Vagina (tissue), 2 donors: Measurements from ENCODE around the gene OR10R2. TPM values are rescaled to one million over a fixed set of nuclear protein-coding genes. Genes with fewer than 3 reads are reported as not detected.

Experiments used
- DNase-seq, 2 donors: peaks; one replicate each; pipeline ENCODE4 v3.0.0-alpha.2; 2017; ENCODE audit errors: extremely low spot score in 2 of 2
- H3K27ac ChIP-seq: fragments of 200-600 bp; sonication (generic); one replicate; pipeline ENCODE4 v1.5.1; 2019
- H3K27me3 ChIP-seq: fragments of 200-600 bp; sonication (generic); one replicate; pipeline ENCODE4 v1.5.1; 2019
- H3K36me3 ChIP-seq, 2 donors: fragments of 200-600 bp; sonication (generic); one replicate each; pipeline ENCODE4 v1.5.1; 2017 to 2019
- H3K4me1 ChIP-seq: fragments of 200-600 bp; sonication (generic); one replicate; pipeline ENCODE4 v1.5.1; 2019
- H3K4me3 ChIP-seq, 2 donors: fragments of 200-600 bp; sonication (generic); 1 replicate in 1 of 2; 2 replicates in 1 of 2; pipeline ENCODE4 v1.5.1; 2016 to 2019
- H3K9me3 ChIP-seq: fragments of 200-600 bp; sonication (generic); one replicate; pipeline ENCODE4 v1.5.1; 2019
- POLR2A ChIP-seq, 2 donors: fragments of 450-650 bp; IDR thresholded peaks; one replicate each; pipeline ENCODE4 v1.6.1; 2017; ENCODE audit warnings: antibody characterized with exemption in 2 of 2, mild to moderate bottlenecking in 2 of 2, moderate library complexity in 2 of 2
- POLR2AphosphoS5 ChIP-seq, 2 donors: sonication (generic); formaldehyde crosslinking; IDR thresholded peaks; one replicate each; pipeline ENCODE4 v1.9.0; 2017; ENCODE audit warnings: antibody characterized with exemption in 2 of 2, mild to moderate bottlenecking in 2 of 2, low read depth in 1 of 2; ENCODE audit not compliant: insufficient read depth in 1 of 2
- intact Hi-C: fragments of 100-400 bp; cut with DNase I; formaldehyde crosslinking; loops from one replicate; pipeline ENCODE4 v1.15.1; 2023
- total RNA-seq: library from RNA; depleted of rRNA; stranded (reverse); fragments of >200 nt; gene quantifications from one replicate; pipeline ENCODE4 v1.2.3, GENCODE V29; 2016
- TF ChIP-seq, protein P1 (sequence below), 3 experiments: fragments of 450-650 bp in 2 of 3; fragments of 200-600 bp in 1 of 3; sonication (generic) in 1 of 3; IDR thresholded peaks; one replicate each; pipeline ENCODE4 v1.5.1; 2017 to 2019; ENCODE audit warnings: antibody characterized with exemption in 3 of 3, mild to moderate bottlenecking in 2 of 3, moderate library complexity in 2 of 3

Gene OR10R2
- total RNA-seq, 1 donor from 2014 or later = not detected

DNA sequence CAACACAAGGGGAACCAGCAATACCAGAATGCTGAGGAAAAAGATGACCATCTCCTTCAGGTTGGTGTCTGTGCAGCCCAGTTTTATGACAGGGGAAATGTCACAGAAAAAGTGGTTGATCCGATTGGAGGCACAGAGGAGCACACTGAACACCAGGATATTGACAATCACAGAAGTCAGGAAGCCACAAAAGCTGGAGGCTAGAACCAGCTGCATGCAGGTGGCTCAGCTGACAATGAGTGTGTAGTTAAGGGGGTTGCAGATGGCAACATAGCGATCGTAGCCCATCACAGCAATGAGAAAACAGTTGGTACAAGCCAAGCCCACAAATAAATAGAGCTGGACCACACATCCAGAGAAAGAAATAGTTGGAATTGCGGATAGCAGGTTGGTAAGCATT, 26.6 kb upstream of the OR10R2 start:
- Histone ChIP-seq H3K27me3 (no peaks in the 10 kb centered on the region), H3K4me1 (no peaks in the 10 kb centered on the region), H3K36me3 (no peaks in the 10 kb centered on the region), H3K27ac (no peak overlapping the region), H3K4me3 (no peak overlapping the region), H3K9me3 (no peaks in the 10 kb centered on the region)
- DNase-seq = no peak
- TF ChIP-seq, protein P1, sequence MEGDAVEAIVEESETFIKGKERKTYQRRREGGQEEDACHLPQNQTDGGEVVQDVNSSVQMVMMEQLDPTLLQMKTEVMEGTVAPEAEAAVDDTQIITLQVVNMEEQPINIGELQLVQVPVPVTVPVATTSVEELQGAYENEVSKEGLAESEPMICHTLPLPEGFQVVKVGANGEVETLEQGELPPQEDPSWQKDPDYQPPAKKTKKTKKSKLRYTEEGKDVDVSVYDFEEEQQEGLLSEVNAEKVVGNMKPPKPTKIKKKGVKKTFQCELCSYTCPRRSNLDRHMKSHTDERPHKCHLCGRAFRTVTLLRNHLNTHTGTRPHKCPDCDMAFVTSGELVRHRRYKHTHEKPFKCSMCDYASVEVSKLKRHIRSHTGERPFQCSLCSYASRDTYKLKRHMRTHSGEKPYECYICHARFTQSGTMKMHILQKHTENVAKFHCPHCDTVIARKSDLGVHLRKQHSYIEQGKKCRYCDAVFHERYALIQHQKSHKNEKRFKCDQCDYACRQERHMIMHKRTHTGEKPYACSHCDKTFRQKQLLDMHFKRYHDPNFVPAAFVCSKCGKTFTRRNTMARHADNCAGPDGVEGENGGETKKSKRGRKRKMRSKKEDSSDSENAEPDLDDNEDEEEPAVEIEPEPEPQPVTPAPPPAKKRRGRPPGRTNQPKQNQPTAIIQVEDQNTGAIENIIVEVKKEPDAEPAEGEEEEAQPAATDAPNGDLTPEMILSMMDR (IDR thresholded peaks at IDR 0.05) = no peak
- TF ChIP-seq POLR2A (IDR thresholded peaks at IDR 0.05) (no peak), POLR2AphosphoS5 (IDR thresholded peaks at IDR 0.05; ENCODE audit: insufficient read depth in 1 of 2, low read depth in 1 of 2) (no peak)
- intact Hi-C loops = no loop called here

DNA sequence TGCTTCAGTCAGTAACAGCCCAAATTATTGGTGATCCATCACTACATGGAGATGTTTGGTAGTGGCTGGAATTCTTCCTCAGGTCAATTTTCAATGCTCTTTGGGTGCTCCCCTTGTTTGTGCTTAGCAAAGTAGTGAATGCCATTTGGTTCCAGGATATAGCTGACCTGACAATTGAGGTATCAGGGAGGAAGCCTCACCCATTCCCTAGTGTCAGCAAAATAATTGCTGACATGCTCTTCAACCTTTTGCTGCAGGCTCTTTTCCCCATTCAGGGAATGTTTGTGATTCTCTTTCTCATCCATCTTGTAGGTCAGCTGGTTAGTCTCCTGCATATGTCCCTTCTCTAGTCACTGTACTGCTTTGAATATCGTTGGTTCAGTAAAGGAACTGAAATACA, 17.5 kb upstream of the OR10R2 start:
- no peak for DNase-seq
- H3K27ac ChIP-seq = no peak overlapping the region
- H3K4me3 ChIP-seq = no peak overlapping the region
- no peaks in the 10 kb centered on the region for H3K4me1 ChIP-seq
- H3K9me3 ChIP-seq = no peaks in the 10 kb centered on the region
- H3K36me3 ChIP-seq = no peaks in the 10 kb centered on the region
- TF ChIP-seq, protein P1 (IDR thresholded peaks at IDR 0.05) = no peak
- TF ChIP-seq POLR2AphosphoS5 (IDR thresholded peaks at IDR 0.05; ENCODE audit: insufficient read depth in 1 of 2, low read depth in 1 of 2) = no peak
- no peak for TF ChIP-seq POLR2A (IDR thresholded peaks at IDR 0.05)
- no peaks in the 10 kb centered on the region for H3K27me3 ChIP-seq
- intact Hi-C loops = no loop called here

DNA sequence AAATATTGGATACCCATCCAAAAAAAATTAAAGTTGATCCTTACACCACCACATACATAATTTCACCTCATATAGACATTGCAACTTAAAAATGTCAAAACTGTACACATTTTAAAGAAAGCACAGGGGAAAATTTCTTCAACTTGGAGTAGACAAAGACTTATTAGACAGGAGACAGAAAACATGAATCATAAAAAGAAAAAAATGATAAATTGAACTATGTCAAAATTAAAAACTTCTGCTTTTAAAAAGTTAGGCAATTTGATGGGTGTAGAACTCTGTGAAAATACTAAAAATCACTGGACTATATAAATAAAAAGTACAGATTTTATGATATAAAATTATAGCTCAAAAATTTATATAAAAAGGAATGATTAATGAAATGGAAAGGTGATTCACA, 14.8 kb upstream of the OR10R2 start:
- intact Hi-C loops = no loop called here
- H3K27me3 ChIP-seq = no peaks in the 10 kb centered on the region
- no peak overlapping the region for H3K4me3 ChIP-seq

DNA sequence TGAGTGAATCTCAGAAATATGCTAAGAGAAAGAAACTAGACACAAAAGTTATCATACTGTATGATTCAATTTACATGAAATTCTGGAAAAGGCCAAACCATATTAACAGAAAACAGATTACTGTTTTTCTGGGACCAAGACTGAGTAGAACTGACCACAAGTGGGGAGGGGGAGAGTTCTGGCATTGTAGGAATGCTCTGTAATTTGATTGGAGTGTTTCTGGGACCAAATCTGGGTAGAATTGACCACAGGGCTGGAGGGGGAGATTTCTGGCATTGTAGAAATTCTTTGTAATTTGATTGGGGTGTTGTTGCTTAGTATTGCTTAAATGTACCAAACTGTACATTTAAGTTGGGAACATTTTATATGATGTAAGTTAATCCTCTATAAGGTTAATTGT, 13.8 kb upstream of the OR10R2 start:
- intact Hi-C loops = no loop called here
- H3K4me3 ChIP-seq = no peak overlapping the region
- TF ChIP-seq POLR2A (IDR thresholded peaks at IDR 0.05) = no peak
- TF ChIP-seq POLR2AphosphoS5 (IDR thresholded peaks at IDR 0.05; ENCODE audit: insufficient read depth in 1 of 2, low read depth in 1 of 2) = no peak
- TF ChIP-seq, protein P1 (IDR thresholded peaks at IDR 0.05) = no peak
- no peaks in the 10 kb centered on the region for H3K27me3 ChIP-seq
- H3K4me1 ChIP-seq = no peaks in the 10 kb centered on the region
- H3K9me3 ChIP-seq = no peaks in the 10 kb centered on the region
- no peaks in the 10 kb centered on the region for H3K36me3 ChIP-seq
- no peak overlapping the region for H3K27ac ChIP-seq
- no peak for DNase-seq

More for the DNA sequence above, 14.8 kb upstream of the OR10R2 start:
- Histone ChIP-seq H3K9me3 (no peaks in the 10 kb centered on the region), H3K4me1 (no peaks in the 10 kb centered on the region), H3K27ac (no peak overlapping the region), H3K36me3 (no peaks in the 10 kb centered on the region)
- DNase-seq = no peak
- no peak for TF ChIP-seq POLR2AphosphoS5 (IDR thresholded peaks at IDR 0.05; ENCODE audit: insufficient read depth in 1 of 2, low read depth in 1 of 2)
- no peak for TF ChIP-seq POLR2A (IDR thresholded peaks at IDR 0.05)
- TF ChIP-seq, protein P1 (IDR thresholded peaks at IDR 0.05) = no peak

- no peak within 1 kb of the TSS for H3K4me3 ChIP-seq
- no peaks in the 10 kb centered on the region for H3K27me3 ChIP-seq
- no peaks in the 10 kb centered on the region for H3K9me3 ChIP-seq
- TF ChIP-seq POLR2AphosphoS5 (IDR thresholded peaks at IDR 0.05; ENCODE audit: insufficient read depth in 1 of 2, low read depth in 1 of 2) (no peak), POLR2A (IDR thresholded peaks at IDR 0.05) (no peak)
- TF ChIP-seq, protein P1 (IDR thresholded peaks at IDR 0.05) = no peak
- H3K4me1 ChIP-seq = no peaks in the 10 kb centered on the region
- DNase-seq = no peak
- intact Hi-C loops = no loop called here
- no peak within 1 kb of the TSS for H3K27ac ChIP-seq
- no peaks in the 10 kb centered on the region for H3K36me3 ChIP-seq
These were observed 10.5 kb upstream of the OR10R2 start, which contains the start of gene OR10K1 for GRCh38 chr1:158461534-158461933. TSS of gene OR10K1 (plus strand) at chr1:158461834. CDS start at chr1:158465562, 3,728 bp downstream.
